DND-41 (cell line): ENCODE measurements around the gene PCDHGA5.
"Not testable (repeated sequence)": the region's sequence is repeated elsewhere in the genome, so short reads cannot be mapped to it uniquely, and the experiment has no call there.

Source experiments
- ATAC-seq: fragments of 200-7000 bp; cut with Tn5 transposase; 3 replicates; pipeline ENCODE4 v1.9.1; 2021; ENCODE audit warnings: low read depth; ENCODE audit not compliant: insufficient read depth
- DNase-seq: peaks from one replicate; pipeline ENCODE4 v3.0.0-alpha.2; 2020
- H2AFZ ChIP-seq: 2 replicates; pipeline ENCODE4 v1.6.0; 2012; ENCODE audit warnings: low read depth, low read length
- H3K27ac ChIP-seq: 2 replicates; pipeline ENCODE4 v1.5.1; 2012; ENCODE audit warnings: low read length, inconsistent platforms
- H3K27me3 ChIP-seq: fragments of 200-600 bp; sonication (generic); 2 replicates; pipeline ENCODE4 v1.6.0; 2012; ENCODE audit warnings: low read length, mild to moderate bottlenecking, inconsistent platforms; ENCODE audit not compliant: insufficient read depth, poor library complexity
- H3K36me3 ChIP-seq: 2 replicates; pipeline ENCODE4 v1.5.1; 2012; ENCODE audit warnings: low read length, inconsistent platforms; ENCODE audit not compliant: insufficient read depth
- H3K4me1 ChIP-seq: 2 replicates; pipeline ENCODE4 v1.5.1; 2012; ENCODE audit warnings: mild to moderate bottlenecking, low read length; ENCODE audit not compliant: insufficient read depth
- H3K4me2 ChIP-seq: 2 replicates; pipeline ENCODE4 v1.6.0; 2012; ENCODE audit warnings: mild to moderate bottlenecking, moderate library complexity, low read length, inconsistent platforms; ENCODE audit not compliant: insufficient read depth
- H3K4me3 ChIP-seq, 2 experiments: fragments of 200-600 bp in 1 of 2; shearing (Covaris generic) in 1 of 2; 2 replicates each; pipeline ENCODE4 v1.5.1; 2012 to 2016; ENCODE audit warnings: inconsistent platforms in 2 of 2, low read length in 2 of 2, mild to moderate bottlenecking in 2 of 2, low read depth in 1 of 2, moderate library complexity in 1 of 2
- H3K79me2 ChIP-seq: 2 replicates; pipeline ENCODE4 v1.6.0; 2012; ENCODE audit warnings: low read length, inconsistent platforms; ENCODE audit not compliant: insufficient read depth
- H3K9ac ChIP-seq: 2 replicates; pipeline ENCODE4 v1.6.0; 2012; ENCODE audit warnings: low read depth, mild to moderate bottlenecking, inconsistent platforms, low read length, moderate library complexity
- H3K9me3 ChIP-seq: 2 replicates; pipeline ENCODE4 v1.5.1; 2012; ENCODE audit warnings: low read length, moderate library complexity, mild to moderate bottlenecking, inconsistent platforms; ENCODE audit not compliant: insufficient read depth, severe bottlenecking
- H4K20me1 ChIP-seq: 2 replicates; pipeline ENCODE4 v1.6.0; 2012; ENCODE audit warnings: low read length; ENCODE audit not compliant: insufficient read depth
- EZH2 ChIP-seq: IDR thresholded peaks from 3 replicates; pipeline ENCODE4 v1.6.1; 2012; ENCODE audit warnings: borderline replicate concordance, low read depth, mild to moderate bottlenecking, moderate library complexity, low read length, inconsistent platforms; ENCODE audit not compliant: severe bottlenecking
- TF ChIP-seq, protein P1 (sequence below): IDR thresholded peaks from 2 replicates; pipeline ENCODE4 v1.5.1; 2012; ENCODE audit warnings: borderline replicate concordance, low read length, moderate library complexity, mild to moderate bottlenecking; ENCODE audit not compliant: poor library complexity, severe bottlenecking; ENCODE audit errors: extremely low read depth

Gene PCDHGA5

DNA sequence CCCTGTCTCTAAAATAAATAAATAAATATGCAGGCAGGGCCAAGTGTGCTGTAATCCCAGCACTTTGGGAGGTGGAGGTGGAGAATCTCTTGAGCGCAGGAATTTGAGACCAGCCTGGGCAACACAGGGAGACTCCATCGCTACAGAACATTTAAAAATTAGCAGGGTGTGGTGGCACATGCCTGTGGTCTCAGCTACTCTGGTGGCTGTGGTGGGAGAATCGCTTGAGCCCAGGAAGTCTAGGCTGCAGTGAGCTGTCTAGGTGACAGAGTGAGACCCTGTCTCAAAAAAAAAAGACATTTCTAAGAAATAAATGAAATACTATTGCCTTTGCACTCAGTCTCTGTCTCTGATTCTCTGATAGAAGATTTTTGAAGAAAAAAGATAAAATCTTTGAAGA, 47.6 kb downstream of the PCDHGA5 start:
- no peak for TF ChIP-seq EZH2
- TF ChIP-seq, protein P1, sequence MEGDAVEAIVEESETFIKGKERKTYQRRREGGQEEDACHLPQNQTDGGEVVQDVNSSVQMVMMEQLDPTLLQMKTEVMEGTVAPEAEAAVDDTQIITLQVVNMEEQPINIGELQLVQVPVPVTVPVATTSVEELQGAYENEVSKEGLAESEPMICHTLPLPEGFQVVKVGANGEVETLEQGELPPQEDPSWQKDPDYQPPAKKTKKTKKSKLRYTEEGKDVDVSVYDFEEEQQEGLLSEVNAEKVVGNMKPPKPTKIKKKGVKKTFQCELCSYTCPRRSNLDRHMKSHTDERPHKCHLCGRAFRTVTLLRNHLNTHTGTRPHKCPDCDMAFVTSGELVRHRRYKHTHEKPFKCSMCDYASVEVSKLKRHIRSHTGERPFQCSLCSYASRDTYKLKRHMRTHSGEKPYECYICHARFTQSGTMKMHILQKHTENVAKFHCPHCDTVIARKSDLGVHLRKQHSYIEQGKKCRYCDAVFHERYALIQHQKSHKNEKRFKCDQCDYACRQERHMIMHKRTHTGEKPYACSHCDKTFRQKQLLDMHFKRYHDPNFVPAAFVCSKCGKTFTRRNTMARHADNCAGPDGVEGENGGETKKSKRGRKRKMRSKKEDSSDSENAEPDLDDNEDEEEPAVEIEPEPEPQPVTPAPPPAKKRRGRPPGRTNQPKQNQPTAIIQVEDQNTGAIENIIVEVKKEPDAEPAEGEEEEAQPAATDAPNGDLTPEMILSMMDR, result no peak
- Histone ChIP-seq H3K27ac (no peak overlapping the region), H3K4me1 (no peaks in the 10 kb centered on the region), H3K36me3 (no peaks in the 10 kb centered on the region), H3K79me2 (no peaks in the 10 kb centered on the region), H4K20me1 (no peaks in the 10 kb centered on the region), H3K9ac (no peak overlapping the region), H3K4me3 (no peak overlapping the region), H3K27me3 (no peaks in the 10 kb centered on the region), H3K4me2 (no peak overlapping the region), H2AFZ (no peak overlapping the region), H3K9me3 (no peaks in the 10 kb centered on the region)
- DNase-seq, result no peak
- peak; percentile 56; the same call in 2 of the 3 replicates for ATAC-seq

DNA sequence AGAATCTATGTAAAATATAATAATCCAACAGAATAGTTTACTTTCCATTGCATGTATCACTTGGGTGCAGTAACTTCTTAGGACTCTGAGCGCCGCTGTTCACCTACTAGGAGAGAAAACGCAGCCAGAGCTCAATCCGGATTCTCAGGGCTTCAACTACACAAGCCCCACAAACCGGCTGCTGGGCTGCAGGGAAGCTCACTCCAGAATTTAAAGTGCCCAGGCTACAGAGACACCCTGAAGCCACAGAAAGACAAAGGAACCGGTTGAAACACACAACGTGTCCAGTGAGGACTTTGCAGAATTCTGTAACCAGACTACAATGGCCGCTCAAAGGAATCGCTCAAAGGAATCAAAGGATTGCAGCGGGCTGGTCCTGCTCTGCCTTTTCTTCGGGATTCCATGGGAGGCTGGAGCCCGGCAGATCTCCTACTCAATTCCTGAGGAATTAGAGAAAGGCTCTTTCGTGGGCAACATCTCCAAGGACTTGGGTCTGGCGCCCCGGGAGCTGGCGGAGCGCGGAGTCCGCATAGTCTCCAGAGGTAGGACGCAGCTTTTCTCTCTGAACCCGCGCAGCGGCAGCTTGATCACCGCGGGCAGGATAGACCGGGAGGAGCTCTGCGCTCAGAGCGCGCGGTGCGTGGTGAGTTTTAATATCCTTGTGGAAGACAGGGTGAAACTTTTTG, 49.0 kb downstream of the PCDHGA5 start, which contains the start of gene PCDHGA10:
Gene PCDHGA10 (plus strand): TSS at position 134 of the 686 bp plus-strand sequence. CDS start 189 bp downstream, at position 323.
- Histone ChIP-seq H3K4me2 (no peak within 1 kb of the TSS), H3K27ac (no peak within 1 kb of the TSS), H3K27me3 (no peaks in the 10 kb centered on the region), H3K79me2 (no peaks in the 10 kb centered on the region), H3K36me3 (no peaks in the 10 kb centered on the region), H3K4me3 (no peak within 1 kb of the TSS), H3K9me3 (no peaks in the 10 kb centered on the region), H3K4me1 (no peaks in the 10 kb centered on the region), H2AFZ (peak within 1 kb of the TSS; percentile 49), H3K9ac (no peak within 1 kb of the TSS), H4K20me1 (no peaks in the 10 kb centered on the region)
- peak; percentile 50 for DNase-seq
- TF ChIP-seq, protein P1, result peak; percentile 65
- TF ChIP-seq EZH2, result no peak
- ATAC-seq, result peak; percentile 80

DNA sequence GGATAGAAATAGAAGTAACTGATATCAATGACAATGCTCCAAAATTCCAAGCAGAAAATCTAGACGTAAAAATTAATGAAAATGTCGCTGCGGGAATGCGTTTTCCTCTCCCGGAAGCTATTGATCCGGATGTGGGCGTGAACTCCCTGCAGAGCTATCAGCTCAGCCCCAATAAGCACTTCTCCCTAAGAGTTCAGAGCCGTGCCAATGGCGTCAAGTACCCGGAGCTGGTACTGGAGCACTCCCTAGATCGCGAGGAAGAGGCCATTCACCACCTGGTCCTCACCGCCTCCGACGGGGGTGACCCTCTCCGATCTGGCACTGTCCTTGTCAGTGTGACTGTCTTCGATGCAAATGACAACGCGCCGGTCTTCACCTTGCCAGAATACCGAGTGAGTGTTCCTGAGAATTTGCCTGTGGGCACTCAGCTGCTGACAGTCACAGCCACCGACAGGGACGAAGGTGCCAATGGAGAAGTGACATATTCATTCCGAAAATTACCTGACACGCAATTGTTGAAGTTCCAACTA, 49.6 kb downstream of the PCDHGA5 start:
- TF ChIP-seq, protein P1, result no peak
- TF ChIP-seq EZH2, result no peak
- DNase-seq (no peak), ATAC-seq (no peak)

DNA sequence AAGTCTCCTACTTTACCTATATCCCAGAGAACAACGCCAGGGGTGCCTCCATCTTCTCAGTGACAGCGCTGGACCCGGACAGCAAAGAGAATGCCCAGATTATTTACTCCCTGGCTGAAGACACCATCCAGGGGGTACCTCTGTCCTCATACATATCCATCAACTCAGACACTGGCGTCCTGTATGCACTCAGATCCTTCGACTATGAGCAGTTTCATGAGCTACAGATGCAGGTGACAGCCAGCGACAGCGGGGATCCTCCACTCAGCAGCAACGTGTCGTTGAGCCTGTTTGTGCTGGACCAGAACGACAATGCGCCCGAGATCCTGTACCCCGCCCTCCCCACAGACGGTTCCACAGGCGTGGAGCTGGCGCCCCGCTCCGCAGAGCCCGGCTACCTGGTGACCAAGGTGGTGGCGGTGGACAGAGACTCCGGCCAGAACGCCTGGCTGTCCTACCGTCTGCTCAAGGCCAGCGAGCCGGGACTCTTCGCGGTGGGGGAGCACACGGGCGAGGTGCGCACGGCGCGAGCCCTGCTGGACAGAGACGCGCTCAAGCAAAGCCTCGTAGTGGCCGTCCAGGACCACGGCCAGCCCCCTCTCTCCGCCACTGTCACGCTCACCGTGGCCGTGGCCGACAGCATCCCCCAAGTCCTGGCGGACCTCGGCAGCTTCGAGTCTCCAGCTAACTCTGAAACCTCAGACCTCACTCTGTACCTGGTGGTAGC, 50.7 kb downstream of the PCDHGA5 start:
- not testable (repeated sequence) for H3K79me2 ChIP-seq, H3K4me1 ChIP-seq, H3K4me3 ChIP-seq, H4K20me1 ChIP-seq, H3K4me2 ChIP-seq, DNase-seq, H3K9me3 ChIP-seq, H3K27me3 ChIP-seq, H3K9ac ChIP-seq, H2AFZ ChIP-seq, H3K36me3 ChIP-seq, ATAC-seq, H3K27ac ChIP-seq

More for the DNA sequence above, 49.6 kb downstream of the PCDHGA5 start:
- Histone ChIP-seq H3K4me3 (no peak overlapping the region), H3K27me3 (no peaks in the 10 kb centered on the region), H4K20me1 (no peaks in the 10 kb centered on the region), H3K27ac (no peak overlapping the region), H2AFZ (no peak overlapping the region), H3K9ac (no peak overlapping the region), H3K4me1 (no peaks in the 10 kb centered on the region), H3K79me2 (no peaks in the 10 kb centered on the region), H3K36me3 (no peaks in the 10 kb centered on the region), H3K4me2 (no peak overlapping the region), H3K9me3 (no peaks in the 10 kb centered on the region)

DNA sequence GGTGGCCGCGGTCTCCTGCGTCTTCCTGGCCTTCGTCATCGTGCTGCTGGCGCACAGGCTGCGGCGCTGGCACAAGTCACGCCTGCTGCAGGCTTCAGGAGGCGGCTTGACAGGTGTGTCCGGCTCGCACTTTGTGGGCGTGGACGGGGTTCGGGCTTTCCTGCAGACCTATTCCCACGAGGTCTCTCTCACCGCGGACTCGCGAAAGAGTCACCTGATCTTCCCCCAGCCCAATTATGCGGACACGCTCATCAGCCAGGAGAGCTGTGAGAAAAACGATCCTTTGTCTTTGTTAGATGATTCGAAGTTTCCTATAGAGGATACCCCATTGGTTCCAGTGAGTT, 51.3 kb downstream of the PCDHGA5 start:
- H3K4me1 ChIP-seq, H3K36me3 ChIP-seq, H4K20me1 ChIP-seq, DNase-seq, H3K27me3 ChIP-seq, H3K4me3 ChIP-seq, ATAC-seq, H3K27ac ChIP-seq, H2AFZ ChIP-seq, H3K9me3 ChIP-seq, H3K4me2 ChIP-seq, H3K9ac ChIP-seq, H3K79me2 ChIP-seq: not testable (repeated sequence)
